ENCODE results near the gene GPR135. TPM values are rescaled to one million over a fixed set of nuclear protein-coding genes. Genes with fewer than 3 reads are reported as not detected.

The GPR135 gene
- total and polyA plus RNA-seq, 2 of the 13 experiments (the other 11 are each of a cell fraction or from before 2014, with no cell fraction given) = 0.46 to 1.3 TPM

DNA sequence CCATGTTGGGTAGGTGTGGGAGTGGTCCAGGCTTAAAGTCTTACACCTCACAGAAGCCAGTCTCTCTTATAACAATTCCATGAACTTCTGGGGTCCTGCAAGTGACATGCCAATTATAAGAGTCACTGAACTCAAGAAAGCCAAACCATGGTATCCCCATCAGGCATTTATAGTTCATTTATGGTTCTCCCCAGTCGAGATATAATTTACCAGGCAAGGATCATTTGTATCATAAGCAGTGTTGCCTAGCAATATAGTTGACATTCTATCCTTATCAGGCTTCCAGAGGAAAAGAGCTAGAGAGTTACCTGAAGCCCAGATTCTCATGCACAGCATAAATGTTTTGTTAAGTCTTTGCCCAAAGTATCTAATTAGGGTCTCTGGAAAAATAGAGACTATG lies 27.2 kb upstream of the GPR135 start (continued):
- TF ChIP-seq, protein P1, sequence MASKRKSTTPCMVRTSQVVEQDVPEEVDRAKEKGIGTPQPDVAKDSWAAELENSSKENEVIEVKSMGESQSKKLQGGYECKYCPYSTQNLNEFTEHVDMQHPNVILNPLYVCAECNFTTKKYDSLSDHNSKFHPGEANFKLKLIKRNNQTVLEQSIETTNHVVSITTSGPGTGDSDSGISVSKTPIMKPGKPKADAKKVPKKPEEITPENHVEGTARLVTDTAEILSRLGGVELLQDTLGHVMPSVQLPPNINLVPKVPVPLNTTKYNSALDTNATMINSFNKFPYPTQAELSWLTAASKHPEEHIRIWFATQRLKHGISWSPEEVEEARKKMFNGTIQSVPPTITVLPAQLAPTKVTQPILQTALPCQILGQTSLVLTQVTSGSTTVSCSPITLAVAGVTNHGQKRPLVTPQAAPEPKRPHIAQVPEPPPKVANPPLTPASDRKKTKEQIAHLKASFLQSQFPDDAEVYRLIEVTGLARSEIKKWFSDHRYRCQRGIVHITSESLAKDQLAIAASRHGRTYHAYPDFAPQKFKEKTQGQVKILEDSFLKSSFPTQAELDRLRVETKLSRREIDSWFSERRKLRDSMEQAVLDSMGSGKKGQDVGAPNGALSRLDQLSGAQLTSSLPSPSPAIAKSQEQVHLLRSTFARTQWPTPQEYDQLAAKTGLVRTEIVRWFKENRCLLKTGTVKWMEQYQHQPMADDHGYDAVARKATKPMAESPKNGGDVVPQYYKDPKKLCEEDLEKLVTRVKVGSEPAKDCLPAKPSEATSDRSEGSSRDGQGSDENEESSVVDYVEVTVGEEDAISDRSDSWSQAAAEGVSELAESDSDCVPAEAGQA (IDR thresholded peaks at IDR 0.05; ENCODE audit: low read depth) = no peak
- TF ChIP-seq, protein P1 (CRISPR knock-in tag; IDR thresholded peaks at IDR 0.05; ENCODE audit: borderline replicate concordance) = no peak
- no peak for TF ChIP-seq HOXA9 (CRISPR knock-in tag; IDR thresholded peaks at IDR 0.05; ENCODE audit: borderline replicate concordance)
- TF ChIP-seq SALL1 (CRISPR knock-in tag; IDR thresholded peaks at IDR 0.05) = no peak
- TF ChIP-seq, protein P2, sequence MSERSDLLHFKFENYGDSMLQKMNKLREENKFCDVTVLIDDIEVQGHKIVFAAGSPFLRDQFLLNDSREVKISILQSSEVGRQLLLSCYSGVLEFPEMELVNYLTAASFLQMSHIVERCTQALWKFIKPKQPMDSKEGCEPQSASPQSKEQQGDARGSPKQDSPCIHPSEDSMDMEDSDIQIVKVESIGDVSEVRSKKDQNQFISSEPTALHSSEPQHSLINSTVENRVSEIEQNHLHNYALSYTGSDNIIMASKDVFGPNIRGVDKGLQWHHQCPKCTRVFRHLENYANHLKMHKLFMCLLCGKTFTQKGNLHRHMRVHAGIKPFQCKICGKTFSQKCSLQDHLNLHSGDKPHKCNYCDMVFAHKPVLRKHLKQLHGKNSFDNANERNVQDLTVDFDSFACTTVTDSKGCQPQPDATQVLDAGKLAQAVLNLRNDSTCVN (CRISPR knock-in tag; IDR thresholded peaks at IDR 0.05; ENCODE audit: borderline replicate concordance) = no peak
- TF ChIP-seq TRIM24 (CRISPR knock-in tag; IDR thresholded peaks at IDR 0.05) = no peak
- TF ChIP-seq ZNF264 (CRISPR knock-in tag; IDR thresholded peaks at IDR 0.05) = no peak
- TF ChIP-seq SPEN (CRISPR knock-in tag; IDR thresholded peaks at IDR 0.05; ENCODE audit: low read depth) = no peak
- TF ChIP-seq, protein P3, sequence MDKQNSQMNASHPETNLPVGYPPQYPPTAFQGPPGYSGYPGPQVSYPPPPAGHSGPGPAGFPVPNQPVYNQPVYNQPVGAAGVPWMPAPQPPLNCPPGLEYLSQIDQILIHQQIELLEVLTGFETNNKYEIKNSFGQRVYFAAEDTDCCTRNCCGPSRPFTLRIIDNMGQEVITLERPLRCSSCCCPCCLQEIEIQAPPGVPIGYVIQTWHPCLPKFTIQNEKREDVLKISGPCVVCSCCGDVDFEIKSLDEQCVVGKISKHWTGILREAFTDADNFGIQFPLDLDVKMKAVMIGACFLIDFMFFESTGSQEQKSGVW (CRISPR knock-in tag; IDR thresholded peaks at IDR 0.05; ENCODE audit: borderline replicate concordance) = no peak
- TF ChIP-seq HDAC6 (IDR thresholded peaks at IDR 0.05; ENCODE audit: low read depth, low read length) = no peak
- TF ChIP-seq ZNF337 (CRISPR knock-in tag; IDR thresholded peaks at IDR 0.05; ENCODE audit: borderline replicate concordance, low read depth) = no peak
- TF ChIP-seq, protein P4, sequence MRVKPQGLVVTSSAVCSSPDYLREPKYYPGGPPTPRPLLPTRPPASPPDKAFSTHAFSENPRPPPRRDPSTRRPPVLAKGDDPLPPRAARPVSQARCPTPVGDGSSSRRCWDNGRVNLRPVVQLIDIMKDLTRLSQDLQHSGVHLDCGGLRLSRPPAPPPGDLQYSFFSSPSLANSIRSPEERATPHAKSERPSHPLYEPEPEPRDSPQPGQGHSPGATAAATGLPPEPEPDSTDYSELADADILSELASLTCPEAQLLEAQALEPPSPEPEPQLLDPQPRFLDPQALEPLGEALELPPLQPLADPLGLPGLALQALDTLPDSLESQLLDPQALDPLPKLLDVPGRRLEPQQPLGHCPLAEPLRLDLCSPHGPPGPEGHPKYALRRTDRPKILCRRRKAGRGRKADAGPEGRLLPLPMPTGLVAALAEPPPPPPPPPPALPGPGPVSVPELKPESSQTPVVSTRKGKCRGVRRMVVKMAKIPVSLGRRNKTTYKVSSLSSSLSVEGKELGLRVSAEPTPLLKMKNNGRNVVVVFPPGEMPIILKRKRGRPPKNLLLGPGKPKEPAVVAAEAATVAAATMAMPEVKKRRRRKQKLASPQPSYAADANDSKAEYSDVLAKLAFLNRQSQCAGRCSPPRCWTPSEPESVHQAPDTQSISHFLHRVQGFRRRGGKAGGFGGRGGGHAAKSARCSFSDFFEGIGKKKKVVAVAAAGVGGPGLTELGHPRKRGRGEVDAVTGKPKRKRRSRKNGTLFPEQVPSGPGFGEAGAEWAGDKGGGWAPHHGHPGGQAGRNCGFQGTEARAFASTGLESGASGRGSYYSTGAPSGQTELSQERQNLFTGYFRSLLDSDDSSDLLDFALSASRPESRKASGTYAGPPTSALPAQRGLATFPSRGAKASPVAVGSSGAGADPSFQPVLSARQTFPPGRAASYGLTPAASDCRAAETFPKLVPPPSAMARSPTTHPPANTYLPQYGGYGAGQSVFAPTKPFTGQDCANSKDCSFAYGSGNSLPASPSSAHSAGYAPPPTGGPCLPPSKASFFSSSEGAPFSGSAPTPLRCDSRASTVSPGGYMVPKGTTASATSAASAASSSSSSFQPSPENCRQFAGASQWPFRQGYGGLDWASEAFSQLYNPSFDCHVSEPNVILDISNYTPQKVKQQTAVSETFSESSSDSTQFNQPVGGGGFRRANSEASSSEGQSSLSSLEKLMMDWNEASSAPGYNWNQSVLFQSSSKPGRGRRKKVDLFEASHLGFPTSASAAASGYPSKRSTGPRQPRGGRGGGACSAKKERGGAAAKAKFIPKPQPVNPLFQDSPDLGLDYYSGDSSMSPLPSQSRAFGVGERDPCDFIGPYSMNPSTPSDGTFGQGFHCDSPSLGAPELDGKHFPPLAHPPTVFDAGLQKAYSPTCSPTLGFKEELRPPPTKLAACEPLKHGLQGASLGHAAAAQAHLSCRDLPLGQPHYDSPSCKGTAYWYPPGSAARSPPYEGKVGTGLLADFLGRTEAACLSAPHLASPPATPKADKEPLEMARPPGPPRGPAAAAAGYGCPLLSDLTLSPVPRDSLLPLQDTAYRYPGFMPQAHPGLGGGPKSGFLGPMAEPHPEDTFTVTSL (CRISPR knock-in tag; IDR thresholded peaks at IDR 0.05; ENCODE audit: borderline replicate concordance) = no peak

All from HepG2 (cell line).